K562 treated with DMSO at 1 percent for 24 hours (cell line): ENCODE data around the gene LTN1. TPM values are rescaled to one million over a fixed set of nuclear protein-coding genes. Genes with fewer than 3 reads are reported as not detected.

Experiments
- total RNA-seq: library from RNA; unstranded; fragments of 300-600 nt; gene quantifications from 2 replicates; pipeline ENCODE4 v1.2.3, GENCODE V29; 2022; ENCODE audit warnings: low read depth; ENCODE audit not compliant: insufficient read depth

LTN1 gene
- total RNA-seq = 8.0 and 10.0 TPM in 2 replicates

GRCh38 chr21:28992526-28993292 is at the start of gene LTN1:
Gene LTN1 (minus strand): TSS chr21:28992877. CDS start chr21:28992805, 72 bp downstream.

GRCh38 chr21:29024474-29025327 is 32.0 kb upstream of the LTN1 start, which contains the start of gene USP16:
Gene USP16 (plus strand): TSS chr21:29024668. CDS start chr21:29027914, 3,246 bp downstream.

Other genes starting within 250 kb of the LTN1 start
- 7.4 and 7.7 TPM in 2 replicates for gene RWDD2B, start 26.5 kb upstream of the LTN1 start, total RNA-seq
- 21.5 and 22.5 TPM in 2 replicates for gene USP16, start 31.8 kb upstream of the LTN1 start, total RNA-seq
- 217 and 256 TPM in 2 replicates for gene CCT8, start 80.8 kb upstream of the LTN1 start, total RNA-seq
- gene MAP3K7CL, start 137.8 kb upstream of the LTN1 start, total RNA-seq = not detected in 2 replicates